ENCODE results near the gene CYP2C18.
"Not testable (repeated sequence)": the region's sequence is repeated elsewhere in the genome, so short reads cannot be mapped to it uniquely, and the experiment has no call there.

DNA sequence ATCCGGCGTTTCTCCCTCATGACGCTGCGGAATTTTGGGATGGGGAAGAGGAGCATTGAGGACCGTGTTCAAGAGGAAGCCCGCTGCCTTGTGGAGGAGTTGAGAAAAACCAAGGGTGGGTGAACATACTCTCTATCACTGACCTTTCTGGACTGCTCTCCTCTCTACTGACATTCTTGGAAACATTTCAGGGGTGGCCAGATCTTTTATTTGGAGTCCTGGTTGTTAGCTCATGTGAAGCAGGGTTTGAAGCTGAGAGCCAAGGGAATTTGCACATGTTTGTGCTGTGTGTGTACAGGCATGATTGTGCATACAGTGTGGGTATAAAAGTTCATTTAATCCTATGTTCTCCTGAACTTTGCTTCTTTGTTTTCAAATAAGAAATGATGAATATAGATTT is 91.9 kb downstream of the CYP2C18 start:
- TF ChIP-seq, protein P1, sequence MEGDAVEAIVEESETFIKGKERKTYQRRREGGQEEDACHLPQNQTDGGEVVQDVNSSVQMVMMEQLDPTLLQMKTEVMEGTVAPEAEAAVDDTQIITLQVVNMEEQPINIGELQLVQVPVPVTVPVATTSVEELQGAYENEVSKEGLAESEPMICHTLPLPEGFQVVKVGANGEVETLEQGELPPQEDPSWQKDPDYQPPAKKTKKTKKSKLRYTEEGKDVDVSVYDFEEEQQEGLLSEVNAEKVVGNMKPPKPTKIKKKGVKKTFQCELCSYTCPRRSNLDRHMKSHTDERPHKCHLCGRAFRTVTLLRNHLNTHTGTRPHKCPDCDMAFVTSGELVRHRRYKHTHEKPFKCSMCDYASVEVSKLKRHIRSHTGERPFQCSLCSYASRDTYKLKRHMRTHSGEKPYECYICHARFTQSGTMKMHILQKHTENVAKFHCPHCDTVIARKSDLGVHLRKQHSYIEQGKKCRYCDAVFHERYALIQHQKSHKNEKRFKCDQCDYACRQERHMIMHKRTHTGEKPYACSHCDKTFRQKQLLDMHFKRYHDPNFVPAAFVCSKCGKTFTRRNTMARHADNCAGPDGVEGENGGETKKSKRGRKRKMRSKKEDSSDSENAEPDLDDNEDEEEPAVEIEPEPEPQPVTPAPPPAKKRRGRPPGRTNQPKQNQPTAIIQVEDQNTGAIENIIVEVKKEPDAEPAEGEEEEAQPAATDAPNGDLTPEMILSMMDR (IDR thresholded peaks at IDR 0.05; ENCODE audit: insufficient read depth, low read length, poor library complexity, severe bottlenecking) = not testable (repeated sequence)
- TF ChIP-seq EZH2phosphoT487 (conservative IDR thresholded peaks at IDR 0.05; ENCODE audit: low read length) = not testable (repeated sequence)

All from SU-DHL-6 (cell line).